Stimulated activated CD8-positive, alpha-beta memory T cell treated with anti-CD3 and anti-CD28 coated beads, Interleukin-4, amount 100 ng/mL, for 24 hours (primary cell): ENCODE measurements around the gene OTOS.
A peak's percentile ranks its signal among the peaks of the same experiment; 100 is the strongest.

Experiments
- DNase-seq: peaks from one replicate; pipeline ENCODE4 v3.0.0-alpha.2; 2020; ENCODE audit warnings: low read depth

Gene OTOS

DNA sequence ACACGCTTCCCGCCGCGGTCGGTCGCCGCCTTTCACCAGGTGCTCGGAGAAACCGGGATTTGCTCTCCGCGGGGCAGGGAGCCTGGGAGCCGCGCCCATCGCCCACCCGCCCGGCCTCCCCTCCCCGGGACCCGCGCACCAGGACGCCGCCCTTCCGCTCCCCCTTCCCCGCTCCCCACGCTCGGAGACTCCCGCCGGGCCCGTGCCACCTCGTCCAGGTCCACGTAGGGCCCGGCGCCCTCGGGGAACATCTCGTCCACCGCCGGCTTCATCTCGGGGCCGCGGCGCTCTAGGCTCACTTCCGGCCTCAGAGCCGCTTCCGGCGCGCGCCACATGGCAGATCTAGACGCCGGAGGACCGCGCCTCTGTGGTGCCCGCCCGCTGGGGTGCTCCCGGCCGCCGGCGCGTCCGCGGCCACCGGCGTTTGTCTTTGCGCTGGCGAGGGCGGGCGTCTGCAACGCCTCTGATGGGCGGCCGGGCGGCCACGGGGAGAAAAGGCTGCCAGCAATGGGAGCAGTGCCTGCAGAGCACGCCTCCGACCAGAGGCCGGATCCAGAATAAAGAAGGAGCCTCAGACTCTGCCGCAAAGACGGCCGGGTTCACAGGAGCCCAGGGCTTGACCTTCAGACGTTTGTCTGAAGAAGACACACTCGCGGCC lies 4.3 kb downstream of the OTOS start, which contains the start of gene COPS9:
Gene COPS9 (minus strand): TSS at position 293 of the 658 bp plus-strand sequence. CDS start 21 bp downstream, at position 272.
- DNase-seq: peak; percentile 80

DNA sequence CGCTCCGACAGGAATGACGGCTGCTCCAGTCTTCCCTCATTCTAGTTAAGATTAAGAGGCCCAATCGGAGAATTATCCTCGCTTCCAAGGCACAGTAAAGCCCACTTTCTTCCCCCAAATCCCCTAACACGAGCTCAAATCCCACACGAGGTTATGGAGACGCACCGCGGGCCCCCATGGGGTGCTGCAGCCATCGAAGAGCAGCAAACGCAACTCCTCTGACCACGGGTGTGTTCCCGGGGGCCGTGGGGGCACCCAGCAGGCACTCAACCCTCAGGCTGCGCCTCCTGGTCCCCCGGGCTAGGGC lies 4.8 kb downstream of the OTOS start:
- DNase-seq: no peak

DNA sequence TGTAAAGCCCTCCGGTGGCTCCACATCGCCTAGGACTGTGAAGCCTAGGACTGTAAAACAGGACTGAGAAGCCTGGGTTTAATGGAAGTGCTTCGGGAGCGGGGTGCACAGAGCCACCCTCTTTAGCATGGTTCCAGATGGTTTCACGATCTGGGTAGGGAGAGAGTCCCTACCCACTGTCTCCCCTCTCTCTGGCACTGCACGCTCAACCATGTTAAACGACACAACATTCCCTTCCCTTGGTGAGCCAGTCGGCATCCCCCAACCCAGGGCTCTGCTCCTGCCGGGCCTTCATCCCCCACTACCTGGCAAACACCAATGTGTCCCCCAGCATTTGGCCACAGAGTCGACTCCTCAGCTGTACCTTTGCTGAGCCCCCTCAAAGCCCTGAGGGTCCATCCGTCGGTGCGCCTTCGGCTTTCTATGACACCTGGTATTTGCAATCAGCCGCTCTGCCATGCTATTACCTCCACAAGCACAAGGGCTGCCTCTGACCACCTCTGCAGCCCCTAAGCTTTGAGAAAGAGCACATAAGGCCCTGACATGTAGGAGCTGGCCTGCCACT lies 5.4 kb downstream of the OTOS start:
- DNase-seq: no peak

DNA sequence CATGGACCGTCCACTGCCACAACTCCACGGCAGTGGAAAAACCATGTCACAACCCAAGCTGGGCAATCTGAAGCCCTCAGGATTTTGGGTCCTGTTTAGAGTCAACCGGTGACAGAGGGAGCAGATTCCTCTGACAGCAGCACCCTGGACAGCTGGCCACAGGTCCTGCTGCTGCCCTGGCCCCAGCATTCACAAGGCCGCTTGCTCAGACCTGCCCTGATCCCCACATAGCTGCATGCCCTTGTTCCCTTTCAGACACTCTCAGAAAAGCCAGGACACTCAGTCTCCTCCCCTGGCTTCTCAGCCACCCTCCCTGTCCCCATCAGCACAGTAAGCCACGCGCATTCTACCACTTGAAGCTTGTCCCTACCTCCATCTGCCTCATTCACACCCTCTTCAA lies 6.0 kb downstream of the OTOS start:
- DNase-seq: no peak

DNA sequence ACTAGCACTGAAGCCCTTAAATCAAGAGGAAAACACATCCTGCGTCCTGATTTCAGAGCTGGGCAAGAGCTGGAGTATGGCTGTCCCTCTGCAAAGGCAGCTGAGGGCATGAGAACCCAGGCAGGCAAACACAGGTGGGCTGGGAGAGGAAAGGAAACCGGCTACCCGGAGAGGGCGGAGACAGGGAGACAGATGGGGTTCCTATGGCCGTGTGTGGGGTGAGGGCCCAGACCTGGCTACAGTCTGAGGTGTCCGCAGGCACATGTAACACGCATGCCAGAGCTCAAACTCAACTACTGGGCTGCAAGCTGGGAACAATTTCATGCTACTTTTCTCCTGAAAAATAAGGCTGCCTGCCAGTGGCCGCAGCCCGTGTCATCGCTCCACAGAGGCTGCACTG lies 7.1 kb downstream of the OTOS start:
- no peak for DNase-seq

DNA sequence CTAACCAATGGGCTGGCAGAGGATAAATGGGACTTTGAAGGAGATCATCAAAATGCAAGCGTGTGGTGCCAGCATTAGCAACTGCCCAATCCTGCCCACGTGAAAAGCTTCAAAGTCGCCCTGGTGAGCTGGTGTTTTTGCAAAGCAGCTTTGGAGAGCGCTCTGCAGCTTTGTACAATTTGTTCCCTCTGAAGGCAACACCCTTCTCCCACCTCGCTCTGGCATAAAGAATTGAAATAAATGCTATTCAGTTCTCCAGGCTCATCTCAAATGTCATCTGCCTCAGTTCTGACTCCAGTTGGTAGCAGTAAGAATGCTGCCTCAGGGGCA lies 7.8 kb downstream of the OTOS start:
- DNase-seq: no peak

DNA sequence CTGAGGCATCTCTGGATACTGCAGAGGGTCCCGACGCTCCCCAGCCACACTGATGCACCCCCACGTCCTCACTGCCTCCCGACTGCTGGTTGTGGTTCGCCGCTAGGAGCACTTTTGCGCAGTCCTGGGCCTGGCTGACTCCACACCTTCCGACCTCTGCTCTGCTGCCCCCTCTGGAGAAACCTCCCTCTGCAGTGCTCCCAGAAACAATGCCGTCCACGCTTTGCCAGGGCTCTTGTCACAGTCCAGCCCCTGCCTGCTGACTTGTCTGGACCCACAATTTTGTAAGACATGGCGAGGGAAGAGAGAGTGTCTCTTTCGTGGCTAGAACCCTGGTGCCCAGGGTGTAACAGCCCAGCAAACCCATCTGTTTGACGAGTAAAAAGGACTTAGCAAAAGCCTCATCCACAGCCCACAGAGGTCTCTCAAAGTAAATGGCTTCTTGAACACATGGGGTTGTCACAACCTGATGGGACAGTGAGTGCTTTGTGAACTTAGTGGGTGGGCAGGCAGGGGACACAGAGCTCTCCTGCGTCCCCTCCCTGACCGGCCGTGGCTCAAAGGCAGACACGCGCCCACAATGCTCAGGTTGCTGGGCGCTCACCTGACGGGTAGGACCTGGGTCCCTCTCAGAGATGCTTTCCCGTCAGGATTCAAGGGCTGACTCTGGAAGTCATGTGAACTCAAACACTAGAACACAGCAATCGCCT lies 8.4 kb downstream of the OTOS start:
- DNase-seq: no peak

DNA sequence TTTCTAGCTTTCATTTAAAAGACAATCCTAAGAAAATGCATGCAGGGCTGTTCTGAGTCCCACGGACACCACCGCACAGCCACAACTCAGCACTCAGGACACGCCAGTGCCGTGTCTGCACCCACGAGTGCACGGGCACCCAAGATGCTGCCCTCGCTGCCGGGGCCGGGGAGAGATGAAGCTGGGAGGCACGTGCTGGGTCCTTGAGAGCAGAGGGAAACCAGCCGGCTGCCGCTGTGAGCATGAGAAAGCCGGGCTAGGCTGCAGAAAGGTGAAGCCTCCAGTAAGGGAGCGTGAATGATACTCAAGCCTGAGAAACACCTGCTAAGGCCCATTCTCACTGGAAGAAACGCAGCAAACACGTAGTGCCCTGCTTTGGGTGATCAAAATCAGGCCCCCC lies 9.2 kb downstream of the OTOS start:
- no peak for DNase-seq

DNA sequence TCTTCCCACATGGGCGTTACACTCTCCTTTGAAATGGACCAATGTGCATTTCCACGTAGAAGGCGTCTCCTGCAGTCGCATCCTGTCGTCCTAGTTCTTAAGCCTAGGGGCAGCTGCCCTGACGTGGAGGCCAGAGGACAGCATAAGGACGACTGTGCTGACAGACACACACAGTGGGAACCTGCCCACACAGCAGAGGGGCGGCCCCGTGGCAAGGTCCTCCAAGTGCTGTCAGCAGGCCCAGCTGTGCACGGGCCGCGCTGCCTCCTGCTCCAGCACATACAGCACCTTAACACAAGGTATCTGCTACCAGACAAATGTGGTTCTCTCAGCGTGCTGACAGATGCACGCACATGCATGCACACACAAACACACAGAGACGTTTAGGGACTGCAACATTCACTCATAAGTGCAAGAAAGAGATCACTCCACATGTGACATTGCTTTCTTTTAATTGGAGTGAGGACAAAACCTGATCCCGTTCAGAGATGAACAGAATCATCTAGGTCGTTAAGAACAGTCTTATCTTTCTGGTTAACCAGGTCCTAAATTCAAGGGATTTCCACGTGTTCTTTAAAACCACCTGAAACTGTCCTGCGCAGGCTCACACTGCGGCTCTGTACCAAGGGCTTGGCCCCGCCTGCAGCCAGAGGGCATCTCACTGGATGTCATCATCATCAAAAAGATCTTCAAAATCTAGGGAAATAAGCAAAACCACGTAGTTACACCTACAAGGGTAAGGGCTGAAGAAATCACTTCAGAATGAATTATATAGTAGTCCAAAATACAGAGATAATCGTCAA lies 9.9 kb downstream of the OTOS start:
- no peak for DNase-seq

DNA sequence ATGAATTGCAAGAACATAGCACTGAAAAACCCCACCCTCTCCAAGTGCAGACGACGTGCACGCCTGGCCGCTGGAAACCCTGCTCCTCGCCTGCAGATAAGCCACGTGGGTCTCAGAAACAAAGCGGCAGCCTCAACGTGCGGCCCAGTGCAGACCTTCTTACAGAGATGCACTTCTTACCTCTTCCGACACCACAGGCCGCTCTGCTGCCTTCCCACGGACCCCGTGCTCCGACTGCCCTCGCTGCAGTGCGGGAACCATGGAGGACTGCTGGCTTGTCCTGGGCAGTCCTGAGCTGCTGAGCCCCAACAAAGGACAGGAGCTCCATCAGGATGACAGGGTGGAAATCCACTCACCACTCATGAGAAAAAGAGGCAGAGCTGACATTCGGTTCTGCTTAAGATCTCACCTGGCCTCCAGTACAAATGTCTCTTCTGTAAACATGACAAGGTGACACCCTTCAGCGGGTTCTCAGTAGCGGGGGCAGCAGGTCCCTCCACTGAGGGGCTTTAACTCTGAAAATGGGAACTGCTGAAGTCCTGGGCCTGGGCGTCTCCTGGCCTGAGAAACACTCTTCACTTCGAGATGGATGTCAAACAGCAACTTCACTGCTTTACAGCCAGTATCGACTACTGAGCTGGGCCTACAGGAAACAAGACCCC lies 10.6 kb downstream of the OTOS start:
- no peak for DNase-seq

DNA sequence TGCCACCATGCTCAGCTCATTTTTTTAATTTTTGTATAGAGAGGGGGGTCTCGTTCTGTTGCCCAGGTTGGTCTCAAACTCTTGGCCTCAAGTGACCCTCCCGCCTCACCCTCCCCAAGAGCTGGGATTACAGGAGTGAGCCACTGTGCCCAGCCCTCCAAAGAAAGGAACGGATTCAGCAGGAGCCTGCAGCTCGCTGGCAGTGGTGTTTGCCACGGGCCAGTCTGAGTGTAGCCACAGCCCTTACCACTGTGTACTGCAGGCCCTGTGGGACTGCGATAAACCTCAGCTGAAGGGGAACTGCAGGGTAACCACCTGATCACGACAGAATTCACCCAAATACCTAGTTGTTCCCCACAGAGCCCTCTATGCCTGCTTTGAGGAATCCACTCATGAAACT lies 11.1 kb downstream of the OTOS start:
- no peak for DNase-seq

DNA sequence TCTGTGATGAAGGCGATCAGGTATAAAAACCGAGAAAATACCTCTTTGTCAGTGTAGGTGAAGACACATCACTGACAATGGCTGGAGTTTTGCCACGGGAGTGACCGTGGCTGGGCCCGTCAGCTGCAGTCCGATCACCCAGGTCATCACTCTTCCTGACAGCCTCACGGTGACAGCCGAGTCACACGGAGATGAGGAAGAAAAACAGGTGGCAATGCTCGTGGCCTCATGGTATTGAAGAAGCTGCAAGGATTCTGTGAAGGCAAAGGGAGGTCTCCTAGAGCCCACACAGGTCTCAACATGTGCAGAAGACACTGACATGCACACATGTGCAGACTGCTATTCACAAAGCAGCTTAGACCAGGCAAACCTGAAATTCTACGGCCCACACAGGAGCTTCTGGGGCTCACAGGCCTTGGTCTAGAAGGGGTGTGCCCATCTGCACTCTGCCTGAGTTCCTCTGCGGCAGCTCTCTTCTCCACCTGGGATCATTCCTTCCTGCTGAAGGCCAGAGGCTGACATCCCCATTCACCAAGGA lies 11.8 kb downstream of the OTOS start:
- DNase-seq: no peak

DNA sequence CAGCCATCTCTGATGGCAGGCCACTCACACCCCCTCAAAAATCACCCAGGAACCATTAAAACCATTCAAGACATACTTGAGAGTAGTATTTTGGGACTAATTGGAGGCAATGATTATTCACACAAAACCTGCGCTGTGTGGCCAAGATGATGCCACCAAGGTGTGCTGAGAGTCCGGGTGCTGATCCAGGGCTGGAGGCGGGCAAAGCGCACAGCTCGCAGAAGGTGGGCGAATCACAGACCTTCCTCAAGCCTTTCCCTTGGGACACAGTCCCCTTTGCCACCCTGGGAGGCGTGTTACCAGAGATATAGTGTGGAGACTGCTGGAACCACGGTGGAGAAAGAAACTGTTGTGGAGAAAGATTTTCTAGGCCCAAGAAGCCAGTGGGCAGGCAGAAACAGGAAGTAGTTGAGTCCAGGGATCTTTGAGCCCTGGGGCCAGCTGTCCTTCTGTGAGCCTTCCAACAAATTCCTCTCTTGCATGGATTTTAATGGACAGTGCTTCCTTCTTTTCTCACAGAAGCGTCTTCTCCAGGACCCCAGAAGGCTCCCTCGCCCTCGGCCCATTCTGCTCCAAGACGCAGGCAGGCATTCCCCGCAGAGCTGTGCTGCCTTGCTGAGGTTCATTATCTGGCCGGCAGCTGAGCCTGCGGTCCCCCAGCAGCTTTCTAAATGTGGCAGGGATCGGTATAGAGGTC lies 12.4 kb downstream of the OTOS start:
- no peak for DNase-seq

DNA sequence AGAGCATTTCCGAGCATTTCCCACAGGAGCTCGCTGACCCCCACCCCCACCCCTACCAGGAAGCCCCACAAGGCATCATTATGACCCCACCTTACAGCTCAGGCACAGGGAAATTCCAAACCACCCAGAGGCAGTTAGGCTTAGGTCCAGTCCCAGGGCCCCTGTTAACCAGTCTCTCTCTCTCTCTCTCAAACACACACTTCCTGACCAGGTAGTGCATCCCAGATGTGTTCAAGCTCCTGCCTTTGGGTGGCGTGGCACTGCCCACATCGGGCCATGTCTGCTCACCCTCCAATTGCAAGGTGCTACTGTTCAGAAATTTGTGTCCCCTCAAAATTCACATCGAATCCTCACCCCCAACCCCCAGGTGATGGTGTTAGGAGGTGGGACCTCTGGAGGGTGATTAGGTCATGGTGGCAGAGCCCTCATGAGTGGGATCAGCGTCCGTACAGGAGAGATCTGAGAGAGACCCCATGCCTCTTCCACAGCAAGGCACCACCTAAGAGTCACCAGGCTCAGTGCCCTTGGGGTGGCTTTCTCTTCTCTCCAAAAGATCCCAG lies 13.2 kb downstream of the OTOS start:
- DNase-seq: no peak

DNA sequence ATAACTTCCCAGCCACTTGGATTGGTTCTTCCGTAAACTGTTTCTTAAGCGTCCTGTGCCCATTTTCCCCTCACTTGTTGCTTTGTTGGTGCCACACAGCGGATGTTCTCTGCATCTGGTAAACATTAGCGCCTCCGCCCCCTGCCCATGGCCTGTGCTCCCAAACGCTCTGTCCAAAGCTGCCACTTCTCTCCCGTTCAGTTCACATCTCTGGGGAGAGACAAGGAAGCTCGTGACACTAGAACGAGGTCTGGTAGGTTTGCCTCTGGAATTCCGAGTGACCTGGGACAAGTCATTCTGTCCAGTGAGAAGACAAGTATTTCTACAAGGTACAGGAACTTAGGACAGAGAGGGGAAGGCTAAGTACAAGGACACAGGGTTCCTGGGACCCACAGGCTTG lies 13.7 kb downstream of the OTOS start:
- no peak for DNase-seq

DNA sequence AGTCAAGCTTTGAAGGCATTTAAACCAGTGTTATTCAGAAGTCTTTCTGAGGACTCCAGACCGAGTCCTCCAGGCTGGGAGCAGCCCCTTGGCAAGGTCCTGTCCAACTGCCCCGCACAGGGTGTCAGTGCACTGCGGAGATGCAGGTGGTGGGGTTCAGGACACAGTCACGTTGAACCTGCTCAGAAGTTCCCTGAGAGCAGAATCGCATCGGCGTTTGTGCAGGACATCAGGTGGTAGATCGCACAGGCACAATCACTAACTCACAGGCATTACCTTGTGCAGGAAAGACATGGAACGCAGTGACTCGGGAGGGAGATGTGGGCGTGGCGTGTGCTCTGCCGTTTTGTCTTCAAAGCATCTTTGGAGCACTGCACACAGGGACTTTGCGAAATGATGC lies 14.7 kb downstream of the OTOS start:
- DNase-seq: no peak

DNA sequence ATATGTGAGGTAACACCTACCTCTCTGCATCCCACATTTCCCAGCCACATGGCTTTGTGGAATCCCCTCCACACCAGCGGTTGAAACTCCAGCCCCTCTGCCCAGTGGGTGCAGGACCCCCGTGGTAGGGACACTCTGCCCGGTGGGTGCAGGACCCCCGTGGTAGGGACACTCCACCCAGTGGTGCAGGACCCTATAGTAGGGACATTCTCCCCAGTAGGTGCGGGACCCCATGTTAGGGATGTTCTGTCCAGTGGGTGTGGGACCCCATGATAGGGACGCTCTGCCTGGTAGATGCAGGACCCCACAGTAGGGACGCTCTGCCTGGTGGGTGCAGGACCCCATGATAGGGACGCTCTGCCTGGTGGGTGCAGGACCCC lies 15.8 kb downstream of the OTOS start:
- DNase-seq: no peak

DNA sequence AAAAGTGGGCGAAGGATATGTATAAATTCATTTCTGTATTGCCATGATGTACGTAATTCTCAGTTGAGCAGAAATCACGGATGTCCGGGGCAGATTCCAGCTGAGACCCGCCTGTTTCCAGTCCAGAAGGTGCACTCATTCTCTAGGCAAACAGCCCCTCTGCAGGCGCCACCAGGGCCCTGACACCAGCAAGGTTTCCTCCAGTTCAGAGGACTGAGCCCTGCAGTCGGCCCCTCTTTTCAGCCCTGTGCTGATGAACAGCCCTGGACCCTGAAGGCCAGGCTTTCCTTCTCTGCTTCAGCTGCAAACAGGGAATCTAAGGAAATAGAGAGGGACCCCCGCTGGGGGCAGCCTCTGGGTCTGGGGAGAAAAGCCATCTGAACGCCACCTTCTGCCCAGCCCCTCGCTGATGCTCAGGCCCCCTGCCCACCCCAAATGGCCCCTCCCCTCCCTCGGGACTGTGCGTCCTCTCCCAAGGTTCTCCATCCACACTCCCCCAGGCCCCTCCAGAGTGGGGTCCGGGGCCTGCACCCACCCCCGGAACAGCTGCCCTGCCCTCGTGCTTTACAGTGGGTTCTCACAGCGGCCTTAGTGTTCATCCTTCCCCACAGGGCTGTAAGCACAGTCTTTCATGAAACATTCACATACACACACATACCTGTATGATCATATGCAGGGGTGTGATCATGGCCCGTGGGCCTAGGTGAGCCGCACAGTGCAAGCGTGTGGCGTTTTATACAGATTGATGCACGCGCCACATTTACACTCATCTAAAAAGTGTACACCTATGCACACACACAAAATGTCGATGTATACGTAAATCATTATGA lies 16.4 kb downstream of the OTOS start:
- no peak for DNase-seq

DNA sequence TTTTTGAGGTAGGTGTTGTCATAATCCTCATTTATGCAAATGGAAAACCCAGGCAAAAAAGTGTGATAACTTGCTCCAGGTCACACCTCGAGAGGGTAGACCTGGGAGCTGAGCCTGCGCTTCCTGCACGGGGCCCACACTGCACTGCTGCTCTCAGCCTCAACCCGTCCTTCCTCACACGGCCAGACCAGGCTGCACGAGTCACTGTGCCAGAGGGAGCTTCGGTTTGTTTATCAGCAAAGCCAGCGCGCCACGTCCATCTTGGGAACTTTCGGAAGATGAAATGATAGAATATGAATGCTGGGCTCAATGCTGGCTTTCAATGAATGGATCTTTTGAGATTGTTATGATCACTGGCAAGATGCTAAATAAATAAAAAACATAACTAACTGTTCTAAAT lies 18.8 kb downstream of the OTOS start:
- no peak for DNase-seq

DNA sequence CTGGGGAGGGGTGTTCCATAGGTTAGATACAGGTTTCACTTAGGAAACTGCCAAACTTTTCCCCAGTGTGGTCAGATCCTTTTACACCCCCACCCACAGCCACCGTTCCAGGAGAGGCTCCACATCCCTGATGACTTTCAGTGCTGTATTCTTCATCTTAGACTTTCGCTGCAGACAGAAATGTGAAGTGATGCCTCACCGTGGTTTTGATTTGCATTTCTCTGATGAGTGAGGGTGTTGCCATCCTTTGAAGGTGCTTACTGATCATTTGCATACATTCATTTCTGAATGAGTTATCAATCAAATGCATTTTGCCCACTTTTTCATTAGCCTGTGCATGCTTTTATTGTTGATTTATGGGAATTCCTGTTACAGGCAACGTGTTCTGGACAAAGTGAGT lies 19.3 kb downstream of the OTOS start:
- DNase-seq: no peak

DNA sequence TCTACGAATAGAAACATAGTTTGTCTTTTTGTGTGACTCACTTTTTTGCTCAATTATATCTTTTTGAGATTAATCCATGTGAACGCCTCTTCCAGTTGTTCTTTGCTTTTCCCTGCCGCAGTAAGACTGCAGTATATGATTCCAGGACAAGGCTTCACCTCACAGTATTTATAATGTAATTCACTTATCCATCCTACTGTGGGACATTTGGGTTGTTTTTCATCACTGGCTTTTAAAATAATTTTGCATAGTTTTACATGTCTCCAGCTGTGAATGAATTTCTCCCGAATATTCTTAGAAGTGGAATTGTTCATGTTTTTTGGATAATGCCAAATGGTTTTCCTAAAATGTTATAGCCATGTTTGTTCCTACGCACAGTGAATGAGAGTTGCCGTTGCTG lies 26.2 kb downstream of the OTOS start:
- no peak for DNase-seq
